HUES6 (cell line): ENCODE results near the gene SEMG2.

Experiments
- H3K27ac ChIP-seq: 2 replicates; pipeline ENCODE4 v1.7.0; 2013; ENCODE audit warnings: low read depth, mild to moderate bottlenecking, low read length, inconsistent platforms
- H3K27me3 ChIP-seq: 2 replicates; pipeline ENCODE4 v1.6.1; 2013; ENCODE audit warnings: low read length; ENCODE audit not compliant: control insufficient read depth, insufficient read depth
- H3K36me3 ChIP-seq: 2 replicates; pipeline ENCODE4 v1.6.1; 2013; ENCODE audit warnings: low read length; ENCODE audit not compliant: control insufficient read depth, insufficient read depth
- H3K4me1 ChIP-seq: 2 replicates; pipeline ENCODE4 v1.6.1; 2013; ENCODE audit warnings: low read length; ENCODE audit not compliant: control insufficient read depth, insufficient read depth
- H3K4me3 ChIP-seq: 2 replicates; pipeline ENCODE4 v1.5.1; 2013; ENCODE audit warnings: low read depth, low read length
- H3K9ac ChIP-seq: one replicate; pipeline ENCODE4 v1.6.1; 2013; ENCODE audit warnings: mild to moderate bottlenecking, low read length
- H3K9me3 ChIP-seq: 2 replicates; pipeline ENCODE4 v1.6.1; 2013; ENCODE audit warnings: low read depth, low read length; ENCODE audit not compliant: control insufficient read depth, insufficient read depth

Gene SEMG2, protein sequence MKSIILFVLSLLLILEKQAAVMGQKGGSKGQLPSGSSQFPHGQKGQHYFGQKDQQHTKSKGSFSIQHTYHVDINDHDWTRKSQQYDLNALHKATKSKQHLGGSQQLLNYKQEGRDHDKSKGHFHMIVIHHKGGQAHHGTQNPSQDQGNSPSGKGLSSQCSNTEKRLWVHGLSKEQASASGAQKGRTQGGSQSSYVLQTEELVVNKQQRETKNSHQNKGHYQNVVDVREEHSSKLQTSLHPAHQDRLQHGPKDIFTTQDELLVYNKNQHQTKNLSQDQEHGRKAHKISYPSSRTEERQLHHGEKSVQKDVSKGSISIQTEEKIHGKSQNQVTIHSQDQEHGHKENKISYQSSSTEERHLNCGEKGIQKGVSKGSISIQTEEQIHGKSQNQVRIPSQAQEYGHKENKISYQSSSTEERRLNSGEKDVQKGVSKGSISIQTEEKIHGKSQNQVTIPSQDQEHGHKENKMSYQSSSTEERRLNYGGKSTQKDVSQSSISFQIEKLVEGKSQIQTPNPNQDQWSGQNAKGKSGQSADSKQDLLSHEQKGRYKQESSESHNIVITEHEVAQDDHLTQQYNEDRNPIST

DNA sequence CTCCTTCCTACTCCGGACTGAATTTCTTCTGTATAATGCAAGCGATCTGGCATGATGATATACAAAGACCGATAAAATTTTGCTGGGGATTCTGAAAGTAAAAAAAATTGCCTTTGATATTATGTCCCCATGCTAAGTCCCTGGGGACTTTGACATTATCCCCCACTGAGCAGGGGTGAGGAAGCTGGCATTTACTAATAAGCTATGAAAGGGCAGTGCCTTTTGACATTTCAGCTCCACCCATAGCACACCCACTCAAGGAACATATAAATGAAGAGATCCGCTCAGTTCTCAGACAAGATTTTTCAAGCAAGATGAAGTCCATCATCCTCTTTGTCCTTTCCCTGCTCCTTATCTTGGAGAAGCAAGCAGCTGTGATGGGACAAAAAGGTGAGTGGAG, at the start of gene SEMG2:
TSS of gene SEMG2 (plus strand) at position 298 of the 400 bp plus-strand sequence. CDS start at position 315, 17 bp downstream.
- Histone ChIP-seq H3K9me3 (no peaks in the 10 kb centered on the region), H3K4me3 (no peak within 1 kb of the TSS), H3K27ac (no peak within 1 kb of the TSS), H3K9ac (no peak within 1 kb of the TSS), H3K27me3 (peaks cover 30% of the 10 kb centered on the region), H3K4me1 (no peaks in the 10 kb centered on the region), H3K36me3 (no peaks in the 10 kb centered on the region)

- no peak overlapping the region for H3K27ac ChIP-seq
- no peaks in the 10 kb centered on the region for H3K36me3 ChIP-seq
- no peaks in the 10 kb centered on the region; the same call in 1 of the 2 replicates for H3K27me3 ChIP-seq
- no peaks in the 10 kb centered on the region for H3K4me1 ChIP-seq
- no peak overlapping the region for H3K4me3 ChIP-seq
- H3K9me3 ChIP-seq, result no peaks in the 10 kb centered on the region
- no peak overlapping the region for H3K9ac ChIP-seq
Measured at GRCh38 chr20:45173522-45173921, 47.7 kb upstream of the SEMG2 start.

DNA sequence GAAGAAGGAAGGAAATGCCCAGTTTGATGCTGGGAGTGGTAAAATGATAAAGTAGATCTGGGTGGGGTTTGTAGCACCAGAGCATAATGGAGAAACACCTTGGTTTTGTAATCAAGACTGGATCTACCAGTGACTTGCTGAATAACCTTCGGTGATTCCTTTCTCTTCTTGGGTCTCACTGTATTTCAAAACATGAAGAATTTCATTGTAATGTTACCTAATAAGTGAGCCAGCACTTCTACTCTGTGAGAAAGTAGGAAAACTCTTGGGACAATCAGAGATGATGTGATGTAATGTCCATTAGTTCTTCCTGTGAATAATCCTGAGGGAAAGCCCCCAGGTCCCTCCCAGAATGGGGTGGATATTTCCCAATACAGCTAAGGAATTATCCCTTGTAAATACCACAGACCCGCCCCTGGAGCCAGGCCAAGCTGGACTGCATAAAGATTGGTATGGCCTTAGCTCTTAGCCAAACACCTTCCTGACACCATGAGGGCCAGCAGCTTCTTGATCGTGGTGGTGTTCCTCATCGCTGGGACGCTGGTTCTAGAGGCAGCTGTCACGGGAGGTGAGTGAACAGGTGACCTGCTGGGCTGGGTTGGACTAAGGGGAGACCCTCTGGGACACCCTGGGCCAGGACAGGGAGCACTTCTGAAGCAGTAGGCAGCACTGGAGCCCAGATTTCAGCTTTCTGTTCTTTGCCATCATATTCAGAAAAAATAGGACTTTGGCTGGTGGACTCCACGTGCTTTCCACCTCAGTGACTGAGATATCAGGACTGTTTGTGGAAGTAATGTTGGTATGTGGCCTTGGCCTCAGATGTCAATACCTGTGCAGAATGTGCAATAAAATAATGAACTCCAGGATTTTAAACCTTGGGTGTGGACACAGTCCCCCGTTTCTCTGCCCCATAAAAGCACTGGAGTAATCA, 46.5 kb upstream of the SEMG2 start, which contains the start of gene PI3:
TSS of gene PI3 (plus strand) at position 469 of the 931 bp plus-strand sequence. CDS start at position 490, 21 bp downstream.
- Histone ChIP-seq H3K4me1 (no peaks in the 10 kb centered on the region), H3K27ac (no peak within 1 kb of the TSS), H3K36me3 (no peaks in the 10 kb centered on the region), H3K4me3 (no peak within 1 kb of the TSS), H3K27me3 (no peaks in the 10 kb centered on the region; the same call in 1 of the 2 replicates), H3K9me3 (no peaks in the 10 kb centered on the region), H3K9ac (no peak within 1 kb of the TSS)

DNA sequence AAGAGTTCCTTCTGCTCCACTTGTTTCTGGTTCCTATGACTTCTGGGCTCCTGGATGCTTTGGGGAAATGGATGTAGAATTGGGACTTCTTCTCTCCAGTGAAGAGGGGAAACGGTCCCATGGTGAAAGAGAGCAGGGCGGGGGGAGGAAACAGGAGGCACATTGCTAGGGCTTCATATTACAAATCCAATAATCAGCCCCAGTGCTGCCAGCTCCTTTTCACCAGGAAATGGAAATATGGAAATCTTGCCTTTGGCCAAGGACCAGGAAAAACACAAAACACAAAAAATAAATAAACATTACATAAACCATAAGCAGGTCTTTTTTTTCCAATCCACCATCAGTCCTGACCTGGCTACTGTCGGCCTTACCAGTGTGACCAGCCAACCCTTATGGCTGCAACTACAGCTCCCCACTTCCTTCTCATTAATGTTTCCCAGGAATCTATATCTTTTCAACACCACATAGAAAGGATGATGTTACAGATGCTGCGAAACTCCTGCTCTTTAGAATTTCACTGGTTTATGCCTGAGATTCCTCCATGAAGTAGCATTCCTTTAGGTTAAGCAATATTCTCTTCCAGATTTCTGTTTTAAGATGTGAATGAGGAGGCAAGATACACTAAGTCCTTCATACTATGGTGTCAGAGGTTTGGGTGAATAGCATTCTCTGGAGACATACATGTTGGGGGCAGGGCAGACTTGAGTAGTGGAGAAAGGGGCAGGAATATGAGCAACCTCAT, 44.5 kb upstream of the SEMG2 start:
- Histone ChIP-seq H3K27ac (no peak overlapping the region), H3K36me3 (no peaks in the 10 kb centered on the region), H3K27me3 (no peaks in the 10 kb centered on the region; the same call in 1 of the 2 replicates), H3K4me1 (no peaks in the 10 kb centered on the region), H3K9me3 (no peaks in the 10 kb centered on the region), H3K4me3 (no peak overlapping the region), H3K9ac (no peak overlapping the region)

GRCh38 chr20:45179166-45179565, 42.0 kb upstream of the SEMG2 start:
- H3K27me3 ChIP-seq, result no peaks in the 10 kb centered on the region; the same call in 1 of the 2 replicates
- H3K9me3 ChIP-seq, result no peaks in the 10 kb centered on the region
- no peaks in the 10 kb centered on the region for H3K36me3 ChIP-seq
- H3K4me3 ChIP-seq, result no peak overlapping the region
- no peak overlapping the region for H3K9ac ChIP-seq
- H3K27ac ChIP-seq, result no peak overlapping the region
- H3K4me1 ChIP-seq, result no peaks in the 10 kb centered on the region; the same call in 1 of the 2 replicates

GRCh38 chr20:45181639-45182038, 39.5 kb upstream of the SEMG2 start:
- no peak overlapping the region for H3K9ac ChIP-seq
- no peak overlapping the region for H3K4me3 ChIP-seq

DNA sequence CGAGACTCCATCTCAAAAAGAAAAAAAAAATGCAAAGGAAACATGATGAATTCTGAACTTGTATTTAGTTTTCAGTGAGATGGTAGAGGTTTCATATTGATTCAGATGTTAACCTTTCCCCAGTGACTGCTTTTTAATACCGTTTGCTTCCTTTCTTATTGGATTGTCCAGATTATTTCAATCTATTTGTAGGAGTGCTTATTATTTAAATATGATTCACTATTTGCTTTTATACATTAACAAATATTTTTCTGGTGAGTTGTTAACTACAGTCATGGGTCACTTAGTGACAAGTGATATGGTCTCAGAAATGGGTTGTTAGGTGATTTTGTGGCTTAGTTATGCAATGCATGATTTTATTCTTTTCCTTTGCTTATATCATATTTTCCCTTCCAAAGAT, 38.1 kb upstream of the SEMG2 start:
- Histone ChIP-seq H3K27ac (no peak overlapping the region), H3K9ac (no peak overlapping the region), H3K36me3 (no peaks in the 10 kb centered on the region), H3K27me3 (no peaks in the 10 kb centered on the region), H3K9me3 (no peaks in the 10 kb centered on the region), H3K4me1 (no peaks in the 10 kb centered on the region; the same call in 1 of the 2 replicates), H3K4me3 (no peak overlapping the region)

More at GRCh38 chr20:45181639-45182038, 39.5 kb upstream of the SEMG2 start:
- Histone ChIP-seq H3K27ac (no peak overlapping the region), H3K27me3 (no peaks in the 10 kb centered on the region), H3K4me1 (no peaks in the 10 kb centered on the region; the same call in 1 of the 2 replicates), H3K36me3 (no peaks in the 10 kb centered on the region), H3K9me3 (no peaks in the 10 kb centered on the region)

- Histone ChIP-seq H3K27me3 (no peaks in the 10 kb centered on the region), H3K4me1 (no peaks in the 10 kb centered on the region), H3K36me3 (no peaks in the 10 kb centered on the region), H3K27ac (no peak overlapping the region), H3K9ac (no peak overlapping the region), H3K4me3 (no peak overlapping the region), H3K9me3 (no peaks in the 10 kb centered on the region)
Measured at GRCh38 chr20:45187693-45188092, 33.5 kb upstream of the SEMG2 start.

GRCh38 chr20:45189067-45189609, 32.0 kb upstream of the SEMG2 start:
- no peaks in the 10 kb centered on the region for H3K27me3 ChIP-seq

DNA sequence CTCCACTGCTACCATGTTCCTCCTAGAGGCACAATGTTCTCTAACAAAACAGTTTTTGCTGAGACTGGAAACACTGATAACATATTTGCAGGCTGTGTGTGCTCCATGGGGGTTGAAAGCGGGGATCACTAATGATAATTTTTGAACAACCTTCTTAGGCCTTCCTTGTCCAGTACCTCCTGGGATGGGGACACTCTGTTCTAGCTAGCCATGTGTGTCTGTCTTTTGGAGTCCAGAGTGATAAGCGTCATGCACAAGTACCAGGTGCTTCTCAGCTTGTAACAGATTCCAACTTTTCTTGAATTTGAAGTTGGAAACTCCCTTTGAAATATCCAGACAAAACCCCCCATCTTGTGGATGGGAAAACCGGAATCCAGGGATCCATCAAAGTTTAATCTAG, 31.3 kb upstream of the SEMG2 start:
- H3K9ac ChIP-seq, result no peak overlapping the region
- H3K4me1 ChIP-seq, result no peaks in the 10 kb centered on the region
- H3K27me3 ChIP-seq, result no peaks in the 10 kb centered on the region
- no peaks in the 10 kb centered on the region for H3K36me3 ChIP-seq
- H3K27ac ChIP-seq, result no peak overlapping the region
- H3K4me3 ChIP-seq, result no peak overlapping the region
- H3K9me3 ChIP-seq, result no peaks in the 10 kb centered on the region

More at GRCh38 chr20:45189067-45189609, 32.0 kb upstream of the SEMG2 start:
- Histone ChIP-seq H3K27ac (no peak overlapping the region), H3K9ac (no peak overlapping the region), H3K4me1 (no peaks in the 10 kb centered on the region), H3K36me3 (no peaks in the 10 kb centered on the region), H3K4me3 (no peak overlapping the region), H3K9me3 (no peaks in the 10 kb centered on the region)
